ENCODE measurements around the gene C2CD3.
A peak's percentile ranks its signal among the peaks of the same experiment; 100 is the strongest.

C2CD3 gene
- long read RNA-seq, partial matches to known transcripts, result 5 of 11 reads
- long read RNA-seq, other reads (novel, unspliced or antisense), result 6 of 11 reads

- peak; percentile 87 for TF ChIP-seq GABPA (IDR thresholded peaks at IDR 0.05; ENCODE audit: low read depth)
- TF ChIP-seq CTCF (IDR thresholded peaks at IDR 0.05; ENCODE audit: insufficient read depth, low read length), result no peak
- peak; percentile 54; the same call in 1 of the 2 replicates for TF ChIP-seq POLR2AphosphoS5 (IDR thresholded peaks at IDR 0.05; ENCODE audit: low read depth)
- peak; percentile 85 for TF ChIP-seq REST (IDR thresholded peaks at IDR 0.05; ENCODE audit: insufficient replicate concordance, low read depth)
- TF ChIP-seq SPI1 (IDR thresholded peaks at IDR 0.05; ENCODE audit: borderline replicate concordance, low read depth), result peak; percentile 25; the same call in 1 of the 2 replicates
- peak within 1 kb of the TSS; percentile 61 for H3K27ac ChIP-seq (replicated peaks)
- peak within 1 kb of the TSS; percentile 89 for H3K4me3 ChIP-seq (replicated peaks; ENCODE audit: insufficient read depth, low read length)
- H3K27me3 ChIP-seq (ENCODE audit: insufficient read depth, poor library complexity, severe bottlenecking), result no peaks in the 10 kb centered on the region
- DNase-seq (ENCODE audit: low read depth in 1 of 2, low spot score in 1 of 2), result peak; percentile 99 to 100
These were observed at the start of gene C2CD3, which contains the start of gene PPME1 for GRCh38 chr11:74170694-74171629. Gene C2CD3, minus strand, starts transcription at chr11:74171002. Its CDS starts 210 bp downstream, at chr11:74170792. Gene PPME1, plus strand, starts transcription at chr11:74171289. Its CDS starts 133 bp downstream, at chr11:74171422.

GRCh38 chr11:74220376-74220775 lies 49.6 kb upstream of the C2CD3 start:
- Histone ChIP-seq H3K4me3 (replicated peaks; ENCODE audit: insufficient read depth, low read length) (no peak overlapping the region), H3K27me3 (ENCODE audit: insufficient read depth, poor library complexity, severe bottlenecking) (no peaks in the 10 kb centered on the region), H3K27ac (replicated peaks) (no peak overlapping the region)
- DNase-seq (ENCODE audit: low read depth in 1 of 2, low spot score in 1 of 2), result no peak
- no peak for TF ChIP-seq GABPA (IDR thresholded peaks at IDR 0.05; ENCODE audit: low read depth)
- no peak for TF ChIP-seq REST (IDR thresholded peaks at IDR 0.05; ENCODE audit: insufficient replicate concordance, low read depth)
- no peak for TF ChIP-seq SPI1 (IDR thresholded peaks at IDR 0.05; ENCODE audit: borderline replicate concordance, low read depth)
- TF ChIP-seq CTCF (IDR thresholded peaks at IDR 0.05; ENCODE audit: insufficient read depth, low read length), result no peak
- no peak for TF ChIP-seq POLR2AphosphoS5 (IDR thresholded peaks at IDR 0.05; ENCODE audit: low read depth)

- no peaks in the 10 kb centered on the region for H3K27me3 ChIP-seq (ENCODE audit: insufficient read depth, poor library complexity, severe bottlenecking)
- DNase-seq (ENCODE audit: low read depth in 1 of 2, low spot score in 1 of 2), result no peak
- H3K27ac ChIP-seq (replicated peaks), result no peak overlapping the region
- no peak overlapping the region for H3K4me3 ChIP-seq (replicated peaks; ENCODE audit: insufficient read depth, low read length)
- TF ChIP-seq REST (IDR thresholded peaks at IDR 0.05; ENCODE audit: insufficient replicate concordance, low read depth), result no peak
These were observed 41.7 kb upstream of the C2CD3 start for GRCh38 chr11:74212533-74212932.

All from HL-60 (cell line).